Endothelial cell of umbilical vein (primary cell): ENCODE results near the gene SULT4A1. TPM values are rescaled to one million over a fixed set of nuclear protein-coding genes. Genes with fewer than 3 reads are reported as not detected.

Source experiments
- BruUV-seq: library from RNA; stranded (reverse); fragments of 400-500 nt; replicated peaks from 2 replicates; lab custom pipeline; 2021; lab: Mats Ljungman, UMichigan
- CTCF ChIA-PET: fragments of 300-600, 350-600 bp; sonication (Branson Sonifier 250); formaldehyde crosslinking; loops from one replicate; lab custom pipeline; 2021; ENCODE audit warnings: antibody characterized with exemption, inconsistent platforms; lab: Charles Lee
- POLR2A ChIA-PET: fragments of 300-600, 350-600 bp; sonication (Branson Sonifier 250); formaldehyde crosslinking; loops from one replicate; lab custom pipeline; 2021; ENCODE audit warnings: antibody characterized with exemption, inconsistent platforms; lab: Charles Lee
- DNase-seq: peaks from one replicate; pipeline ENCODE4 v3.0.0-alpha.2; 2011; ENCODE audit warnings: low read depth, low spot score
- FAIRE-seq: peaks from 2 replicates; lab custom pipeline; 2011; peaks lifted over from hg19 to GRCh38; lab: Jason Lieb, UNC
- H2AFZ ChIP-seq: 2 replicates; pipeline ENCODE4 v1.6.0; 2012; ENCODE audit warnings: low read depth, low read length, control low read depth, inconsistent platforms
- H3K27ac ChIP-seq: 2 replicates; pipeline ENCODE4 v1.5.1; 2011; ENCODE audit warnings: low read depth, mild to moderate bottlenecking, control low read depth, low read length, moderate library complexity; ENCODE audit not compliant: insufficient read depth
- H3K27me3 ChIP-seq, 2 experiments: 2 replicates each; pipeline versions ENCODE4 v1.6.0 to v1.6.1; 2011; ENCODE audit warnings: low read length in 2 of 2, mixed read lengths in 1 of 2; ENCODE audit not compliant: control insufficient read depth in 2 of 2, insufficient read depth in 2 of 2
- H3K36me3 ChIP-seq, 2 experiments: 2 replicates in 1 of 2; 3 replicates in 1 of 2; pipeline ENCODE4 v1.5.1; 2011; ENCODE audit warnings: low read length in 2 of 2, mild to moderate bottlenecking in 1 of 2, moderate library complexity in 1 of 2; ENCODE audit not compliant: control insufficient read depth in 2 of 2, insufficient read depth in 2 of 2; ENCODE audit errors: extremely low read depth in 1 of 2
- H3K4me1 ChIP-seq: 3 replicates; pipeline ENCODE4 v1.5.1; 2011; ENCODE audit warnings: mild to moderate bottlenecking, low read length; ENCODE audit not compliant: control insufficient read depth, insufficient read depth; ENCODE audit errors: extremely low read depth
- H3K4me2 ChIP-seq: 2 replicates; pipeline ENCODE4 v1.6.1; 2011; ENCODE audit warnings: low read length, control low read depth, mixed read lengths; ENCODE audit not compliant: insufficient read depth
- H3K4me3 ChIP-seq, 3 experiments: fragments of 200-600 bp in 1 of 3; sonication (generic), shearing (Covaris generic) in 1 of 3; replicated peaks in 1 of 3; 2 replicates each; pipeline ENCODE4 v1.5.1; 2011 to 2016; ENCODE audit warnings: control low read depth in 3 of 3, low read length in 3 of 3, mild to moderate bottlenecking in 2 of 3, inconsistent platforms in 1 of 3, low read depth in 1 of 3, moderate library complexity in 1 of 3; ENCODE audit not compliant: insufficient read depth in 1 of 3
- H3K79me2 ChIP-seq: 2 replicates; pipeline ENCODE4 v1.6.0; 2012; ENCODE audit warnings: low read length, inconsistent platforms; ENCODE audit not compliant: control insufficient read depth, insufficient read depth
- H3K9ac ChIP-seq: replicated peaks from 2 replicates; pipeline ENCODE3; 2011; ENCODE audit warnings: low read length, control low read depth; ENCODE audit not compliant: insufficient read depth; ENCODE audit errors: extremely low read depth
- H3K9me1 ChIP-seq: replicated peaks from 3 replicates; pipeline ENCODE4 v1.6.0; 2011; ENCODE audit warnings: mild to moderate bottlenecking, low read length; ENCODE audit not compliant: control insufficient read depth, insufficient read depth; ENCODE audit errors: extremely low read depth
- H3K9me3 ChIP-seq: replicated peaks from 2 replicates; pipeline ENCODE4 v1.5.1; 2012; ENCODE audit warnings: low read length, inconsistent platforms; ENCODE audit not compliant: control insufficient read depth, insufficient read depth
- H4K20me1 ChIP-seq: replicated peaks from 2 replicates; pipeline ENCODE3; 2011; ENCODE audit warnings: mild to moderate bottlenecking, low read length; ENCODE audit not compliant: control insufficient read depth, insufficient read depth; ENCODE audit errors: extremely low read depth
- CTCF ChIP-seq, 2 donors: IDR thresholded peaks; 1 replicate in 1 of 2; 2 replicates in 1 of 2; pipeline ENCODE4 v1.5.1; 2011; ENCODE audit warnings: low read length in 2 of 2, mild to moderate bottlenecking in 2 of 2, moderate library complexity in 2 of 2, control low read depth in 1 of 2, inconsistent platforms in 1 of 2, low read depth in 1 of 2; ENCODE audit not compliant: insufficient read depth in 1 of 2; ENCODE audit errors: extremely low read depth in 1 of 2
- EZH2 ChIP-seq: IDR thresholded peaks from 2 replicates; pipeline ENCODE4 v1.6.1; 2012; ENCODE audit warnings: borderline replicate concordance, low read depth, mild to moderate bottlenecking, moderate library complexity, low read length, inconsistent platforms; ENCODE audit not compliant: severe bottlenecking
- FOS ChIP-seq: IDR thresholded peaks from 2 replicates; pipeline ENCODE4 v1.6.1; 2011; ENCODE audit warnings: mild to moderate bottlenecking, low read length, moderate library complexity, borderline replicate concordance; ENCODE audit not compliant: insufficient read depth
- GATA2 ChIP-seq: IDR thresholded peaks from 2 replicates; pipeline ENCODE4 v1.7.0; 2011; ENCODE audit warnings: low read depth, mild to moderate bottlenecking, moderate library complexity, mixed read lengths, low read length; ENCODE audit not compliant: insufficient read length, insufficient read depth
- JUN ChIP-seq: IDR thresholded peaks from 2 replicates; pipeline ENCODE4 v1.6.1; 2011; ENCODE audit warnings: borderline replicate concordance, low read depth; ENCODE audit not compliant: insufficient read length, insufficient read depth
- MYC ChIP-seq: IDR thresholded peaks from one replicate; pipeline ENCODE4 v1.6.1; 2011; ENCODE audit warnings: mild to moderate bottlenecking, low read depth, low read length
- POLR2A ChIP-seq: IDR thresholded peaks from 2 replicates; pipeline ENCODE4 v1.6.1; 2012; ENCODE audit warnings: low read depth, mild to moderate bottlenecking, control low read depth, low read length
- POLR2AphosphoS5 ChIP-seq: IDR thresholded peaks from 2 replicates; pipeline ENCODE4 v1.6.1; 2012; ENCODE audit warnings: low read depth, mild to moderate bottlenecking, control low read depth, low read length, moderate library complexity; ENCODE audit not compliant: insufficient read depth
- dilution Hi-C: fragments of 300-500 bp; cut with MboI; formaldehyde crosslinking; loops from one replicate; pipeline ENCODE4 v1.15.0; 2019; ENCODE audit warnings: low sequenced_read_pairs; ENCODE audit not compliant: extremely low pct_ligation_motif_present
- intact Hi-C: fragments of 100-400 bp; cut with micrococcal nuclease; formaldehyde crosslinking; loops from one replicate; pipeline ENCODE4 v1.10.0; 2022
- polyA plus RNA-seq, 4 experiments: library from polyadenylated mRNA; depleted of rRNA in 3 of 4; stranded (reverse) in 3 of 4; unstranded in 1 of 4; fragments of >200 nt; gene quantifications; 2 replicates each; pipeline versions ENCODE4 v1.2.1 to v1.2.3, GENCODE V29; 2011 to 2012; ENCODE audit warnings: missing spikeins in 1 of 4
- total RNA-seq: library from RNA; stranded (reverse); gene quantifications from 2 replicates; pipeline ENCODE4 v1.2.3, GENCODE V29; 2021
- TF ChIP-seq, protein P1 (sequence below): IDR thresholded peaks from 2 replicates; pipeline ENCODE4 v1.6.1; 2011; ENCODE audit not compliant: insufficient read depth, insufficient read length

The SULT4A1 gene
- total and polyA plus RNA-seq, 2 donors (not counting 3 experiments of a cell fraction or from before 2014, with no cell fraction given), result 0.48 TPM; not detected in 1

GRCh38 chr22:43802897-43803495, 59.3 kb downstream of the SULT4A1 start:
- Histone ChIP-seq H3K79me2 (no peaks in the 10 kb centered on the region), H3K4me2 (no peak overlapping the region), H3K4me3 (no peak overlapping the region), H4K20me1 (no peaks in the 10 kb centered on the region), H3K27me3 (peaks cover 0 to 4% of the 10 kb centered on the region in 2 experiments), H3K36me3 (no peaks in the 10 kb centered on the region), H3K27ac (no peak overlapping the region), H3K9me1 (no peaks in the 10 kb centered on the region), H2AFZ (no peak overlapping the region), H3K9me3 (no peaks in the 10 kb centered on the region), H3K9ac (no peak overlapping the region), H3K4me1 (no peaks in the 10 kb centered on the region)
- dilution Hi-C loops, result no loop called here
- TF ChIP-seq JUN (no peak), EZH2 (no peak), MYC (no peak), GATA2 (no peak), POLR2A (no peak), CTCF (IDR thresholded peaks at IDR 0.05; ENCODE audit: extremely low read depth in 1 of 2, insufficient read depth in 1 of 2, low read depth in 1 of 2, low read length in 2 of 2) (no peak), FOS (no peak), POLR2AphosphoS5 (no peak)
- TF ChIP-seq, protein P1, sequence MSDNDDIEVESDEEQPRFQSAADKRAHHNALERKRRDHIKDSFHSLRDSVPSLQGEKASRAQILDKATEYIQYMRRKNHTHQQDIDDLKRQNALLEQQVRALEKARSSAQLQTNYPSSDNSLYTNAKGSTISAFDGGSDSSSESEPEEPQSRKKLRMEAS, result no peak
- no TSS peak for BruUV-seq
- ChIA-PET POLR2A (no interaction called here), CTCF (no interaction called here)
- FAIRE-seq, result no peak
- intact Hi-C loops, result no loop called here
- no peak for DNase-seq
